RPMI7951 (cell line): ENCODE results near the gene SNRPB. TPM values are rescaled to one million over a fixed set of nuclear protein-coding genes. Genes with fewer than 3 reads are reported as not detected.
A peak's percentile ranks its signal among the peaks of the same experiment; 100 is the strongest.
"Not testable (repeated sequence)": the region's sequence is repeated elsewhere in the genome, so short reads cannot be mapped to it uniquely, and the experiment has no call there.

Source experiments
- DNase-seq: peaks from one replicate; pipeline ENCODE4 v3.0.0-alpha.2; 2012; ENCODE audit warnings: low read depth
- total RNA-seq: library from RNA; depleted of rRNA; stranded (reverse); fragments of >200 nt; shearing (Covaris generic); gene quantifications from 2 replicates; pipeline ENCODE4 v1.2.3, GENCODE V29; 2014; rRNA removed

SNRPB gene
- 821 and 1,182 TPM in 2 replicates for total RNA-seq

GRCh38 chr20:2470423-2471193 is at the start of gene SNRPB:
SNRPB (minus strand) TSS chr20:2470789; CDS start chr20:2470690, 99 bp downstream.
- DNase-seq: peak; percentile 100

GRCh38 chr20:2519115-2519809 is 48.7 kb upstream of the SNRPB start:
- no peak for DNase-seq

GRCh38 chr20:2518558-2518957 is 48.0 kb upstream of the SNRPB start:
- DNase-seq: no peak

GRCh38 chr20:2518096-2518495 is 47.5 kb upstream of the SNRPB start:
- DNase-seq: no peak

GRCh38 chr20:2516399-2516798 is 45.8 kb upstream of the SNRPB start:
- no peak for DNase-seq

GRCh38 chr20:2515203-2515602 is 44.6 kb upstream of the SNRPB start:
- no peak for DNase-seq

- no peak for DNase-seq
Observed at GRCh38 chr20:2509794-2510193, 39.2 kb upstream of the SNRPB start.

- DNase-seq: no peak
Observed at GRCh38 chr20:2509468-2509781, 38.8 kb upstream of the SNRPB start.

- DNase-seq: peak; percentile 88
Observed at GRCh38 chr20:2508631-2509467, 38.3 kb upstream of the SNRPB start, which contains the start of gene ZNF343. ZNF343 (minus strand) TSS chr20:2508915; CDS start chr20:2493895, 15,020 bp downstream.

- peak; percentile 49 for DNase-seq
Observed at GRCh38 chr20:2507875-2508630, 37.5 kb upstream of the SNRPB start.

- DNase-seq: no peak
Observed at GRCh38 chr20:2507464-2507863, 36.9 kb upstream of the SNRPB start.

GRCh38 chr20:2506426-2506825 is 35.8 kb upstream of the SNRPB start:
- DNase-seq: not testable (repeated sequence)

- DNase-seq: not testable (repeated sequence)
Observed at GRCh38 chr20:2504803-2505202, 34.2 kb upstream of the SNRPB start.

- DNase-seq: not testable (repeated sequence)
Observed at GRCh38 chr20:2502808-2503384, 32.3 kb upstream of the SNRPB start.

GRCh38 chr20:2485661-2486060 is 15.1 kb upstream of the SNRPB start:
- no peak for DNase-seq

GRCh38 chr20:2485080-2485479 is 14.5 kb upstream of the SNRPB start:
- no peak for DNase-seq

- DNase-seq: no peak
Observed at GRCh38 chr20:2483504-2483903, 12.9 kb upstream of the SNRPB start.

GRCh38 chr20:2480381-2480780 is 9.8 kb upstream of the SNRPB start:
- DNase-seq: no peak

- DNase-seq: no peak
Observed at GRCh38 chr20:2476742-2477615, 6.4 kb upstream of the SNRPB start.
